ENCODE data around the gene EEA1. TPM values are rescaled to one million over a fixed set of nuclear protein-coding genes. Genes with fewer than 3 reads are reported as not detected.

Gene EEA1
- total RNA-seq, 3 donors from 2014 or later, result 23.4 to 52.8 (median 27.2) TPM

- TF ChIP-seq, protein P1, sequence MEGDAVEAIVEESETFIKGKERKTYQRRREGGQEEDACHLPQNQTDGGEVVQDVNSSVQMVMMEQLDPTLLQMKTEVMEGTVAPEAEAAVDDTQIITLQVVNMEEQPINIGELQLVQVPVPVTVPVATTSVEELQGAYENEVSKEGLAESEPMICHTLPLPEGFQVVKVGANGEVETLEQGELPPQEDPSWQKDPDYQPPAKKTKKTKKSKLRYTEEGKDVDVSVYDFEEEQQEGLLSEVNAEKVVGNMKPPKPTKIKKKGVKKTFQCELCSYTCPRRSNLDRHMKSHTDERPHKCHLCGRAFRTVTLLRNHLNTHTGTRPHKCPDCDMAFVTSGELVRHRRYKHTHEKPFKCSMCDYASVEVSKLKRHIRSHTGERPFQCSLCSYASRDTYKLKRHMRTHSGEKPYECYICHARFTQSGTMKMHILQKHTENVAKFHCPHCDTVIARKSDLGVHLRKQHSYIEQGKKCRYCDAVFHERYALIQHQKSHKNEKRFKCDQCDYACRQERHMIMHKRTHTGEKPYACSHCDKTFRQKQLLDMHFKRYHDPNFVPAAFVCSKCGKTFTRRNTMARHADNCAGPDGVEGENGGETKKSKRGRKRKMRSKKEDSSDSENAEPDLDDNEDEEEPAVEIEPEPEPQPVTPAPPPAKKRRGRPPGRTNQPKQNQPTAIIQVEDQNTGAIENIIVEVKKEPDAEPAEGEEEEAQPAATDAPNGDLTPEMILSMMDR (IDR thresholded peaks at IDR 0.05), result no peak
- TF ChIP-seq POLR2AphosphoS5 (IDR thresholded peaks at IDR 0.05) (no peak), POLR2A (IDR thresholded peaks at IDR 0.05) (no peak)
- no peaks in the 10 kb centered on the region for H3K27me3 ChIP-seq
- intact Hi-C loops (cut with DNase I; ENCODE audit: low total_unique reads), result no loop called here
- DNase-seq (ENCODE audit: low spot score in 2 of 2), result no peak
- no peak overlapping the region for H3K4me3 ChIP-seq
- H3K4me1 ChIP-seq, result no peaks in the 10 kb centered on the region
- no peaks in the 10 kb centered on the region for H3K9me3 ChIP-seq
- no peaks in the 10 kb centered on the region for H3K36me3 ChIP-seq
- H3K27ac ChIP-seq, result no peak overlapping the region
Observed at GRCh38 chr12:92947589-92948215, 18.6 kb upstream of the EEA1 start.

DNA sequence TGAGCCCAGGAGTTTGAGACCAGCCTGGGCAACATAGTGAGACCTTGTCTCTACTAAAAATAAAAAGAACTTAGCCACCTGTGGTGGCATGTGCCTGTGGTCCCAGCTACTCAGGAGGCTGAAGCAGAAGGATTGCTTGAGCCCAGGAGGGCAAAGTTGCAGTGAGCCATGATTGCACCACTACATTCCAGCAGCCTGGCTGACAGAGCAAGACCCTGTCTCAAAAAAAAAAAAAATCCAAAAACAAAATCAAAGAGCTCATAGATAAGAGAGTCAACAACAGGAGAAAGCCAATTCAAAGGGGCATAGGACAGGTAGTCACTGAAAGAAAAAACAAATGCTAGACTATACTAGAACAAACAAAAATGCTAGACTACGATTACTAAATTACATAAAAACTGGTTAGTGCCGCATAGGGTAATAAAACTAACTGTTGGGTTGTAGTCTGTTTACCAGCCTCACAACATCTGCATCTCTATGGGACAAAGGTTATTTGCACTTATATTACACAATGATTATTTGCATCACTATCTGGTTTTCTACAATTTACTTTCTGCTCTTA, 16.6 kb upstream of the EEA1 start:
- no peak for DNase-seq (ENCODE audit: low spot score in 2 of 2)
- H3K4me3 ChIP-seq, result no peak overlapping the region
- TF ChIP-seq POLR2AphosphoS5 (IDR thresholded peaks at IDR 0.05) (no peak), POLR2A (IDR thresholded peaks at IDR 0.05) (no peak)
- TF ChIP-seq, protein P1 (IDR thresholded peaks at IDR 0.05), result no peak
- H3K4me1 ChIP-seq, result no peaks in the 10 kb centered on the region
- intact Hi-C loops (cut with DNase I; ENCODE audit: low total_unique reads), result no loop called here
- no peaks in the 10 kb centered on the region for H3K27me3 ChIP-seq
- H3K36me3 ChIP-seq, result no peaks in the 10 kb centered on the region
- H3K27ac ChIP-seq, result no peak overlapping the region
- H3K9me3 ChIP-seq, result no peaks in the 10 kb centered on the region

DNA sequence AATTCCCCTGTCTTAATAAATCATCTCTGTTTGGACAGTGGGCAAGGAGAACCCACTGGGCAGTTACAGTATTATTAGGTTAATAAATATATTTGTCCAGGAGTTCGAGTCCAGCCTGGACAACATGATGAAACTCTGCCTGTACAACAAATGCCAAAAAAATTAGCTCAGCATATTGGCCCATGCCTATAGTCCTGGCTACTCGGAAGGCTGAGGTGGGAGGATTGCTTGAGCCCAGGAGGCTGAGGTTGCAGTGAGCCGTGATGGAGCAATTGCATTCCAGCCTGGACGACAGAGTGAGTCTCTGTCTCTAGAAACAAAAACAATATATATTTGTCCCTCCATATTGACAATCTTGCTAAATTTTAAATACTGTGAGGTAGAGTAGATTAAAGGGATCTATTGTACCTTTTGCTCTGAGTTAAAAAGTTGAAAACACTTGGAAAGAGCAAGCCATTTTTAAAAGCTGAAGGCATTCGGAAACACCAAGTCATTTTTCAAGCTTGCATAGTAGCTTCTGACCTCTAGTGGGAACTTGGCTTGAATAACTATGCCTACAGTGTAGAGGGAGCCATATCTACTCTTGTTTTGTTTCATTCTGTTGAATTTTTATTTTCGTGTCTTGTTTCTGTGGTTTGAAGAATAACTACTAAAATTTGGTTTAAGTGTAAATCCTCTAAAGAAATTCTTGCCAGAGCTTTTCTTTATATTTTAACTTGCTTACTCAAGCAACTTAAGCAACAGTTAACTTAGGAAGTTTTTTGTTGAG, 14.6 kb upstream of the EEA1 start:
- no peak for DNase-seq (ENCODE audit: low spot score in 2 of 2)

DNA sequence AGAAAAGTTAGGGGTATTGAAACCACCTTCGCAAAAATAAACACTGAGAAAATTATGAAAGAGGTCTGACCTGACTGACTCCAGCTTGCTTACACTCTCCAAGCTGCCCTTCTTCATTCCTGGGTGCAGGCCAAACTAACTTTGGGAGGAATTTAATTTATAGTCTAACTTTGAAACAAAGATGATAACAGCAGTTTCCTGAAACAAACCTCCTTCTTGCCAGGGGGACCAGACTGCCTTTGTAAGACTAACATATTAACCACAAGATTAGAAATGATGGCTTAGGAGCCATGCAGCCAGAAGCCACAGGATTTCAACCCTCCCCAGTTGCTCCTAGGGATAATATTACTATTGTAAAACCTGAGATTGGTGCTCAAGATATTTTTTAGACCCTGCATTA, 13.8 kb upstream of the EEA1 start:
- no peak for DNase-seq (ENCODE audit: low spot score in 2 of 2)
- Histone ChIP-seq H3K4me3 (no peak overlapping the region), H3K4me1 (no peaks in the 10 kb centered on the region), H3K27me3 (no peaks in the 10 kb centered on the region), H3K27ac (no peak overlapping the region), H3K36me3 (no peaks in the 10 kb centered on the region), H3K9me3 (no peaks in the 10 kb centered on the region)
- TF ChIP-seq, protein P1 (IDR thresholded peaks at IDR 0.05), result no peak
- TF ChIP-seq POLR2A (IDR thresholded peaks at IDR 0.05) (no peak), POLR2AphosphoS5 (IDR thresholded peaks at IDR 0.05) (no peak)
- intact Hi-C loops (cut with DNase I; ENCODE audit: low total_unique reads), result no loop called here

More for the DNA sequence above, 14.6 kb upstream of the EEA1 start:
- no peak overlapping the region for H3K27ac ChIP-seq
- no peaks in the 10 kb centered on the region for H3K9me3 ChIP-seq
- no peaks in the 10 kb centered on the region for H3K4me1 ChIP-seq
- intact Hi-C loops (cut with DNase I; ENCODE audit: low total_unique reads), result no loop called here
- no peaks in the 10 kb centered on the region for H3K36me3 ChIP-seq
- no peak overlapping the region for H3K4me3 ChIP-seq
- H3K27me3 ChIP-seq, result no peaks in the 10 kb centered on the region
- TF ChIP-seq, protein P1 (IDR thresholded peaks at IDR 0.05), result no peak
- no peak for TF ChIP-seq POLR2A (IDR thresholded peaks at IDR 0.05)
- no peak for TF ChIP-seq POLR2AphosphoS5 (IDR thresholded peaks at IDR 0.05)

DNA sequence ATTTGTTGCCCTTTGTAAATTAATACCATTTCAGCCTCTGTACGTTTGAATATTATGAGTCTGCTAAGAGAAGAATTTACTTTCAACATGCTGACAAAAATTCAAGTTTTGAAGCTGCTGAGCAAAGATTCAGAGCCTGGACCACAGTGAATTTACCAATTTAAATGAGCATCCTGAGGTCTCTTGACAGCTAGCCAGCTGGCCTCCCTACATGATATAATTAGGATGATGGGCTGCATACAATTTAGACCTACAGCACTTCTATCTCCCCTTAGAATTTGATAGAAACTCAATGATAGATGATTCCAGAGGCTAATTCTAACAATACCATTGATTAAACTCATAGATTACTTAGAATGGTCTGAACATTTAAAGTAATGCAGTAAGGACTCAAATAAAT, 10.0 kb upstream of the EEA1 start:
- Histone ChIP-seq H3K36me3 (no peaks in the 10 kb centered on the region), H3K4me1 (no peaks in the 10 kb centered on the region), H3K9me3 (no peaks in the 10 kb centered on the region), H3K27ac (no peak overlapping the region), H3K27me3 (no peaks in the 10 kb centered on the region), H3K4me3 (no peak overlapping the region)
- intact Hi-C loops (cut with DNase I; ENCODE audit: low total_unique reads), result no loop called here
- no peak for DNase-seq (ENCODE audit: low spot score in 2 of 2)
- TF ChIP-seq POLR2AphosphoS5 (IDR thresholded peaks at IDR 0.05) (no peak), POLR2A (IDR thresholded peaks at IDR 0.05) (no peak)
- TF ChIP-seq, protein P1 (IDR thresholded peaks at IDR 0.05), result no peak
